ENCODE results near the gene B4GALT6. TPM values are rescaled to one million over a fixed set of nuclear protein-coding genes. Genes with fewer than 3 reads are reported as not detected.
"Not testable (repeated sequence)": the region's sequence is repeated elsewhere in the genome, so short reads cannot be mapped to it uniquely, and the experiment has no call there.

B4GALT6 gene
- total and polyA plus RNA-seq, 2 donors (not counting 1 experiment from before 2014, with no cell fraction given), result 1.7 TPM; not detected in 1

- ChIA-PET CTCF (interaction anchor here (2.4 kb wide), 1 partner anchor 9 kb away, joined by 11 read pairs; no protein-coding TSS in a partner anchor), POLR2A (no interaction called here)
- Mint-ChIP-seq H3K4me3 (no peak overlapping the region), H3K27ac (no peak overlapping the region), H3K4me1 (no peaks in the 10 kb centered on the region), H3K27me3 (peaks cover 14% of the 10 kb centered on the region), H3K9me3 (ENCODE audit: insufficient read depth) (no peaks in the 10 kb centered on the region)
- TF ChIP-seq CTCF (IDR thresholded peaks at IDR 0.05) (no peak), EZH2 (IDR thresholded peaks at IDR 0.05; ENCODE audit: borderline replicate concordance, insufficient read depth, low read depth, low read length, poor library complexity, severe bottlenecking) (no peak)
- Histone ChIP-seq H3K27me3 (replicated peaks in 1 of 4; ENCODE audit: control extremely low read depth in 1 of 4, control insufficient read depth in 3 of 4, insufficient read depth in 4 of 4, low read length in 3 of 4) (peaks cover 0 to 8% (median 2%) of the 10 kb centered on the region in 4 experiments), H3K27ac (ENCODE audit: low read length in 2 of 2) (no peak overlapping the region), H4K20me1 (ENCODE audit: control insufficient read depth, insufficient read depth, low read length, poor library complexity, severe bottlenecking) (no peaks in the 10 kb centered on the region), H3K4me3 (ENCODE audit: control extremely low read depth in 1 of 5, extremely low read depth in 1 of 5, insufficient read depth in 1 of 5, low read depth in 2 of 5, low read length in 4 of 5) (no peak overlapping the region), H3K9ac (ENCODE audit: low read length) (no peak overlapping the region), H3K4me2 (replicated peaks; ENCODE audit: low read depth, low read length, poor library complexity, severe bottlenecking) (no peak overlapping the region), H3K4me1 (ENCODE audit: control insufficient read depth in 2 of 2, insufficient read depth in 2 of 2, low read length in 2 of 2) (no peaks in the 10 kb centered on the region), H3K36me3 (replicated peaks in 1 of 2; ENCODE audit: control extremely low read depth in 1 of 2, control insufficient read depth in 1 of 2, extremely low read depth in 1 of 2, insufficient read depth in 2 of 2, low read length in 1 of 2) (no peaks in the 10 kb centered on the region), H2AFZ (ENCODE audit: insufficient read depth, low read depth, low read length, poor library complexity, severe bottlenecking) (no peak overlapping the region), H3K9me3 (ENCODE audit: control extremely low read depth in 1 of 3, control insufficient read depth in 2 of 3, insufficient read depth in 1 of 3, low read length in 2 of 3) (no peaks in the 10 kb centered on the region), H3K79me2 (ENCODE audit: control insufficient read depth, insufficient read depth, low read length) (no peaks in the 10 kb centered on the region)
- WGBS (ENCODE audit: insufficient coverage), result 92% methylated on average over 2 of the region's 3 CpGs
- intact Hi-C loops (cut with micrococcal nuclease), result no loop called here
- ATAC-seq (ENCODE audit: low read depth) (no peak), DNase-seq (no peak)
Observed at GRCh38 chr18:31731628-31732027, 47.2 kb upstream of the B4GALT6 start.

GRCh38 chr18:31729196-31729595, 44.8 kb upstream of the B4GALT6 start:
- WGBS (ENCODE audit: insufficient coverage), result no CpG with 5 or more reads among the region's 2 CpGs
- peaks cover 26% of the 10 kb centered on the region for H3K27me3 Mint-ChIP-seq
- H3K9me3 ChIP-seq (ENCODE audit: control extremely low read depth in 1 of 3, control insufficient read depth in 2 of 3, insufficient read depth in 1 of 3, low read length in 2 of 3); POLR2A ChIA-PET; H3K4me2 ChIP-seq (replicated peaks; ENCODE audit: low read depth, low read length, poor library complexity, severe bottlenecking); H3K79me2 ChIP-seq (ENCODE audit: control insufficient read depth, insufficient read depth, low read length); intact Hi-C loops (cut with micrococcal nuclease); H3K9me3 Mint-ChIP-seq (ENCODE audit: insufficient read depth); H3K27ac ChIP-seq (ENCODE audit: low read length in 2 of 2); DNase-seq; ATAC-seq (ENCODE audit: low read depth); H3K4me1 Mint-ChIP-seq; H3K27ac Mint-ChIP-seq; H3K4me3 ChIP-seq (ENCODE audit: control extremely low read depth in 1 of 5, extremely low read depth in 1 of 5, insufficient read depth in 1 of 5, low read depth in 2 of 5, low read length in 4 of 5); H3K36me3 ChIP-seq (replicated peaks in 1 of 2; ENCODE audit: control extremely low read depth in 1 of 2, control insufficient read depth in 1 of 2, extremely low read depth in 1 of 2, insufficient read depth in 2 of 2, low read length in 1 of 2); H3K4me3 Mint-ChIP-seq; CTCF ChIA-PET; H2AFZ ChIP-seq (ENCODE audit: insufficient read depth, low read depth, low read length, poor library complexity, severe bottlenecking); H4K20me1 ChIP-seq (ENCODE audit: control insufficient read depth, insufficient read depth, low read length, poor library complexity, severe bottlenecking); H3K9ac ChIP-seq (ENCODE audit: low read length); H3K4me1 ChIP-seq (ENCODE audit: control insufficient read depth in 2 of 2, insufficient read depth in 2 of 2, low read length in 2 of 2): not testable (repeated sequence)
- H3K27me3 ChIP-seq (replicated peaks in 1 of 4; ENCODE audit: control extremely low read depth in 1 of 4, control insufficient read depth in 3 of 4, insufficient read depth in 4 of 4, low read length in 3 of 4), result peaks cover 0 to 11% (median 5%) of the 10 kb centered on the region in 4 experiments
